Activated naive CD4-positive, alpha-beta T cell treated with anti-CD3 and anti-CD28 coated beads, Interleukin-2, amount 50 U/mL, for 24 hours (primary cell): ENCODE data around the gene UGT1A3.

ENCODE experiments used
- H3K27ac Mint-ChIP-seq: one replicate; pipeline ENCODE4 v1.8.0; 2021; ENCODE audit warnings: mild to moderate bottlenecking, mixed read lengths
- H3K27me3 Mint-ChIP-seq: one replicate; pipeline ENCODE4 v1.8.0; 2021; ENCODE audit warnings: mixed read lengths
- H3K36me3 Mint-ChIP-seq: one replicate; pipeline ENCODE4 v1.8.0; 2021; ENCODE audit warnings: mixed read lengths
- H3K4me1 Mint-ChIP-seq: one replicate; pipeline ENCODE4 v1.8.0; 2021; ENCODE audit warnings: mixed read lengths
- H3K4me3 Mint-ChIP-seq: one replicate; pipeline ENCODE4 v1.8.0; 2021; ENCODE audit warnings: mild to moderate bottlenecking, mixed read lengths
- H3K9me3 Mint-ChIP-seq: one replicate; pipeline ENCODE4 v1.8.0; 2021; ENCODE audit warnings: mixed read lengths

Gene UGT1A3

GRCh38 chr2:233822101-233822771 is 93.4 kb downstream of the UGT1A3 start:
- H3K4me3 Mint-ChIP-seq, result no peak overlapping the region
- H3K9me3 Mint-ChIP-seq, result no peaks in the 10 kb centered on the region
- H3K4me1 Mint-ChIP-seq, result no peaks in the 10 kb centered on the region
- peaks cover 2% of the 10 kb centered on the region for H3K36me3 Mint-ChIP-seq
- no peak overlapping the region for H3K27ac Mint-ChIP-seq
- H3K27me3 Mint-ChIP-seq, result no peaks in the 10 kb centered on the region
